ENCODE measurements around the gene NPC1L1.

NPC1L1 gene

GRCh38 chr7:44515590-44516268 is 25.4 kb downstream of the NPC1L1 start:
- Histone ChIP-seq H3K27ac (ENCODE audit: low read depth, low read length) (no peak overlapping the region), H3K4me2 (ENCODE audit: low read length) (no peak overlapping the region)

DNA sequence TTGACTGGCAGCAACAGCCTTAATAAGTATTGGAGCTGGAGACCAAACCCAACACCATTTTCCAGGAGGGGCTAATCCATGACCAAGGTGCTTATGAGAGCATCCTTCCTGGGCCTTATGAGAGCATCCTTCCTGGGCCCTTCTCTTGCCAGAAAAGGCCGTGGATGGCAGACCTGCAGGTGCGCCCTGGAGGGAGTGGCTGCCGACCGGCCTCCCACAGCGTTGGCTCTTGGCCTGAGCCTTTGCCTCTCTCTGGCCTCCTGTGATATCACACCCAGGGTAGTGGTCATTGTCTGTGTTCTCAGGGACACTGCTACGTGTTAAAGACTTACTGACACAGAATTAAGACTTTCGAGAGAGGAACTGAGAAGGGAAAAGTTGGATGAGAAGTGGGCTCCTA is 28.4 kb downstream of the NPC1L1 start:
- Histone ChIP-seq H3F3A (ENCODE audit: control insufficient read depth, insufficient read depth) (no peaks in the 10 kb centered on the region), H3K79me2 (ENCODE audit: control insufficient read depth, low read length) (no peaks in the 10 kb centered on the region), H3K36me3 (ENCODE audit: control insufficient read depth, low read length) (no peaks in the 10 kb centered on the region), H3K4me1 (ENCODE audit: control insufficient read depth, low read length) (no peaks in the 10 kb centered on the region), H3K27me3 (ENCODE audit: control insufficient read depth, low read length) (peaks cover 3% of the 10 kb centered on the region), H3K9me3 (ENCODE audit: control insufficient read depth, insufficient read depth, low read length) (no peaks in the 10 kb centered on the region), H4K20me1 (ENCODE audit: control insufficient read depth, insufficient read depth, low read depth, low read length) (no peaks in the 10 kb centered on the region), H3K4me2 (ENCODE audit: low read length) (no peak overlapping the region), H3K4me3 (ENCODE audit: low read length) (no peak overlapping the region), H3K9me2 (replicated peaks; ENCODE audit: control insufficient read depth, low read length) (no peaks in the 10 kb centered on the region), H3K27ac (ENCODE audit: low read depth, low read length) (no peak overlapping the region)
- TF ChIP-seq EZH2phosphoT487 (IDR thresholded peaks at IDR 0.05; ENCODE audit: borderline replicate concordance, low read length) (no peak), CTCF (IDR thresholded peaks at IDR 0.05; ENCODE audit: low read depth, low read length, poor library complexity, severe bottlenecking) (no peak)

More at GRCh38 chr7:44515590-44516268, 25.4 kb downstream of the NPC1L1 start:
- Histone ChIP-seq H3K27me3 (ENCODE audit: control insufficient read depth, low read length) (peaks cover 7% of the 10 kb centered on the region), H3K9me3 (ENCODE audit: control insufficient read depth, insufficient read depth, low read length) (no peaks in the 10 kb centered on the region), H3K36me3 (ENCODE audit: control insufficient read depth, low read length) (no peaks in the 10 kb centered on the region), H3K4me3 (ENCODE audit: low read length) (no peak overlapping the region), H4K20me1 (ENCODE audit: control insufficient read depth, insufficient read depth, low read depth, low read length) (no peaks in the 10 kb centered on the region), H3K79me2 (ENCODE audit: control insufficient read depth, low read length) (no peaks in the 10 kb centered on the region), H3K4me1 (ENCODE audit: control insufficient read depth, low read length) (no peaks in the 10 kb centered on the region), H3F3A (ENCODE audit: control insufficient read depth, insufficient read depth) (no peaks in the 10 kb centered on the region), H3K9me2 (replicated peaks; ENCODE audit: control insufficient read depth, low read length) (no peaks in the 10 kb centered on the region)
- TF ChIP-seq EZH2phosphoT487 (IDR thresholded peaks at IDR 0.05; ENCODE audit: borderline replicate concordance, low read length) (no peak), CTCF (IDR thresholded peaks at IDR 0.05; ENCODE audit: low read depth, low read length, poor library complexity, severe bottlenecking) (no peak)

- no peaks in the 10 kb centered on the region for H3K79me2 ChIP-seq (ENCODE audit: control insufficient read depth, low read length)
- peaks cover 3% of the 10 kb centered on the region for H3K27me3 ChIP-seq (ENCODE audit: control insufficient read depth, low read length)
- H3K4me1 ChIP-seq (ENCODE audit: control insufficient read depth, low read length) = no peaks in the 10 kb centered on the region
- no peaks in the 10 kb centered on the region for H4K20me1 ChIP-seq (ENCODE audit: control insufficient read depth, insufficient read depth, low read depth, low read length)
- H3K4me2 ChIP-seq (ENCODE audit: low read length) = no peak overlapping the region
- no peak overlapping the region for H3K4me3 ChIP-seq (ENCODE audit: low read length)
- no peaks in the 10 kb centered on the region for H3K9me2 ChIP-seq (replicated peaks; ENCODE audit: control insufficient read depth, low read length)
- H3K9me3 ChIP-seq (ENCODE audit: control insufficient read depth, insufficient read depth, low read length) = 0 out of 2 replicates have a peak, but pooled peaks cover 4% of the 10 kb centered on the region
- TF ChIP-seq EZH2phosphoT487 (IDR thresholded peaks at IDR 0.05; ENCODE audit: borderline replicate concordance, low read length) (no peak), CTCF (IDR thresholded peaks at IDR 0.05; ENCODE audit: low read depth, low read length, poor library complexity, severe bottlenecking) (no peak)
- no peaks in the 10 kb centered on the region for H3F3A ChIP-seq (ENCODE audit: control insufficient read depth, insufficient read depth)
- no peak overlapping the region for H3K27ac ChIP-seq (ENCODE audit: low read depth, low read length)
- H3K36me3 ChIP-seq (ENCODE audit: control insufficient read depth, low read length) = no peaks in the 10 kb centered on the region
These were observed 29.2 kb downstream of the NPC1L1 start for GRCh38 chr7:44511863-44512468.

Data from DOHH2 (cell line).